Lung microvascular endothelial cell (primary cell): ENCODE data around the gene OGFOD3. TPM values are rescaled to one million over a fixed set of nuclear protein-coding genes. Genes with fewer than 3 reads are reported as not detected.
"Not testable (repeated sequence)": the region's sequence is repeated elsewhere in the genome, so short reads cannot be mapped to it uniquely, and the experiment has no call there.

Experiments used
- DNase-seq, 2 donors: peaks; one replicate each; pipeline versions ENCODE4 v3.0.0 to v3.0.0-alpha.2; 2010; ENCODE audit warnings: low read depth in 2 of 2
- total RNA-seq: library from RNA; depleted of rRNA; stranded (reverse); fragments of >200 nt; gene quantifications from 2 replicates; pipeline ENCODE4 v1.2.1, GENCODE V29; 2014

OGFOD3 gene
- total RNA-seq, 1 donor from 2014 or later: 19.8 TPM

DNA sequence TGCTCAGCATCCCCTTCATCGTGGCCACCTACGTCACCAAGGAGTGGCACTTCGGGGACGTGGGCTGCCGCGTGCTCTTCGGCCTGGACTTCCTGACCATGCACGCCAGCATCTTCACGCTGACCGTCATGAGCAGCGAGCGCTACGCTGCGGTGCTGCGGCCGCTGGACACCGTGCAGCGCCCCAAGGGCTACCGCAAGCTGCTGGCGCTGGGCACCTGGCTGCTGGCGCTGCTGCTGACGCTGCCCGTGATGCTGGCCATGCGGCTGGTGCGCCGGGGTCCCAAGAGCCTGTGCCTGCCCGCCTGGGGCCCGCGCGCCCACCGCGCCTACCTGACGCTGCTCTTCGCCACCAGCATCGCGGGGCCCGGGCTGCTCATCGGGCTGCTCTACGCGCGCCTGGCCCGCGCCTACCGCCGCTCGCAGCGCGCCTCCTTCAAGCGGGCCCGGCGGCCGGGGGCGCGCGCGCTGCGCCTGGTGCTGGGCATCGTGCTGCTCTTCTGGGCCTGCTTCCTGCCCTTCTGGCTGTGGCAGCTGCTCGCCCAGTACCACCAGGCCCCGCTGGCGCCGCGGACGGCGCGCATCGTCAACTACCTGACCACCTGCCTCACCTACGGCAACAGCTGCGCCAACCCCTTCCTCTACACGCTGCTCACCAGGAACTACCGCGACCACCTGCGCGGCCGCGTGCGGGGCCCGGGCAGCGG, 43.6 kb downstream of the OGFOD3 start:
- no peak for DNase-seq

DNA sequence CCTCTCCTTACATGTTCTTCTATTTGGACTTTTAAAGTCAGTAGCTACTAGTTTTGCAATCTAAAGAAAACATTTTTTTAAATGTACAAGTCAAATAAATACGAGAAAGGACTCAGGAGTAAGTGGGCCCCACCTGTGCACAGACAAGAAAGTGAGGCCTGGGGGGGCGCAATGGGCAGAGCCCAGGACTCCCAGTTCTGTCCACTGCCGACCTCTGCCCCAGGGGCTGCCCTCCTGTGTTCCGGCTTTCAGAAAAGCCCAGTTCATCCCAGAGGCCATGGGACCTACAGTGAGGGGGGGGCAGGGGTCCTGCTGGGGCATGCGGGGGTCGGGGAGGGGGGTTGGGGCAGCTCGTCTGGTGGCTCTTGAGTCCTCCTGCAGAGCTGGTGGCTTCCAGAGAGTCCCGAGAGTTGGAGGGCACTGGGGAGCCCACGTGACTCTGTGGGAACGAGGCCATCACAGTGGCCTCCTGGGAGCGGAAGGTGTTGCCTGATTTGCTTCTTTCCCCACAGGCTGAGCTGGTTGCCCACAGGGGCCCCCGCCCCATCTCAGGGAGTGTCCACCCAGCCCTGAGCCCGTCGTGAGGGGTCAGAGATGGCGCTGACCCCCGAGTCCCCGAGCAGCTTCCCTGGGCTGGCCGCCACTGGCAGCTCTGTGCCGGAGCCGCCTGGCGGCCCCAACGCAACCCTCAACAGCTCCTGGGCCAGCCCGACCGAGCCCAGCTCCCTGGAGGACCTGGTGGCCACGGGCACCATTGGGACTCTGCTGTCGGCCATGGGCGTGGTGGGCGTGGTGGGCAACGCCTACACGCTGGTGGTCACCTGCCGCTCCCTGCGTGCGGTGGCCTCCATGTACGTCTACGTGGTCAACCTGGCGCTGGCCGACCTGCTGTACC, 44.4 kb downstream of the OGFOD3 start:
- DNase-seq: no peak

DNA sequence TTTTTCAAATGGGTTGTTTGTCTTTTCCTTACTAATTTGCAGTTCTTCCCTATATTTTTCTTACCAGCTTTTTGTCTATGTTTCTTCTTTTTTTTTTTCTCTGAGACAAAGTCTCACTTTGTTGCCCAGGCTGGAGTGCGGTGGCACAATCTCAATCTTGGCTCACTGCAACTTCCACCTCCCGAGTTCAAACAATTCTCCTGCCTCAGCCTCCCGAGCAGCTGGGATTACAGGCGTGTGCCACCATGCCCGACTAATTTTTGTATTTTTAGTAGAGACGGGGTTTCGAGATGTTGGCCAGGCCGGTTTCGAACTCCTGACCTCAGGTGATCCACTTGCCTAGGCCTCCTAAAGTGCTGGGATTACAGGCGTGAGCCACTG, 45.3 kb downstream of the OGFOD3 start:
- not testable (repeated sequence) for DNase-seq

DNA sequence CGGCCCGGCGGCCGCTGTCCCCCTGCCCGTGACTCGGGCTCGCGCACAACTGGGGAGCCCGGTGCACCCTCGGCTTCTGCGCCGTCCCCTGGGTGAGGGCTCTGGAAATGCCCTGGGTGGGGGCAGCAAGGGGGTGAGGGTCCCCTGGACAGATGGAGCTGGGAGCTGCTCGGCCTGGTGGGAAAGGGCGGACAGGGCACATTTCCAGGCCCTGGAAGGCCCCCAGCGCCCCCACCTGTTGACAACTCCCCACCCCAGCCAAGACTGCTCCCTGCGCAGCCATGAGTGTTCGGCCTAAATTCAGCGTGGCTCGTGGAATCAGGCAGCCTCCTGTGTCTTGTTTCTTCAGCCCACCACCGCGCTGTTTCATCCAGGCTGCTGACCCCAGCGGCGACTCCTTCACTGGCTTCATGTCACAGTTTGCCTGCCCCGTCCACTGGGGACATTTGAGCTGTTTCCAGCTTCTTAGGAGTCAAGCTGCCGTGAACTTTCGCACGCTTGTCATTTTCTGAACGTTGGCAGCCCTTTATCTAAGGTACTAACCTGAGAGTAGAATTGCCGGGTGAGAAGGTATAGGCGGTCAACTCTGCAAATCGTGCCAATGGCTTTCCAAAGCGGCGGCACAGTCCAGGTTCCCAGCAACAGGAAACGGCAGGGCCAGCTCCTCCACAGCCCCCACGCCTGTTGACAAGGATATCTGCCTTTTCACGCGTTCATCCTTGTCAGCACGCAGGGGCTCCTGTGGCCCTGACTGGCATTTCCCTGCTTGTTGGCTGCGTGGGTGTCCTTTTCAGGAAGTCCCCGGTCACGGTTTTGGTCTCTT, 45.9 kb downstream of the OGFOD3 start:
- no peak for DNase-seq

DNA sequence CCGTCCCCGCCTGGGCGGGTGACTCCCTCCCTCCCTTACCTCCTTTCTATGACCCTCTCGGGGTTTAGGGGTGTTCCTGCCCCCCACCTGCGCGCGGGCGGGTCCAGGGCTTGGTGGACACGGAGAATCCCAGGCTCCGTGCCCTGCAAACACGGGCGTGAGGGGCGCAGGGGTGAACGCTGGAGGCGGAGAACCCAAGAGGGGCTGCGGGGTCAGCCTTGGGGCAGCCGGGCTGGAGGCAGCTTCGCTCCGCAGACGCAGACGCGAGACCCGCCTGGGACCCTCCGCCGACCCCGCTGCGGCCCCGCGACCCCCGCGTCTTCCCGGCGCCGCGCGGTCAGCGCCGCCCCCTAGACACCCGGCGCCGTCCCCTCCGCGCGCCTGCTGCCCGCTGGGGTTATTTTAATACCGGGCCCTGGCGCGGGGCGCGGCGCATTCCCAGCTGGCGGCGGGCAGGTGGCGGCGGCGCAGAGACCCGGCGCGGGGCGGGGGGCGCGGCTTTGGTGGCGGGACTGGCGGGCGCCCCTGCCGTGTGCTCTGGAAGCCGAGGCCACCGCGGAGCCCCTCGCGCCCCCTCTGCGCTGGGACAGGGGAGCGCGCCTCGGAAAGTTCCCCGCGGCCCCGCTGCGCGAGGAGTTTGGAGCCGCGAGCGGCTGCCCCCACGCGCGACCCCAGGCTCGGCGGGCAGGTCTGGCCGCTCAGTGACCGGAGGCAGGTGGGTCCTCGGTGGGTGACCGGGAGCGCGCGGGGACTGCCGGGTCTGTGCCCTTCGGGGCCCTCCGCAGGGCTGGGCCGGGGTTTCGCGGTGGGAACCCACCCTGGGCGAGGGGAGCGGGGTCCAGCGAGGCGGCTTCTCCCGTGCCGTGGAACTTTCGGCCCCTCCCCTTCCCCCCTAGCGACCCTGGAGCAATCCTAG, 46.8 kb downstream of the OGFOD3 start, which contains the start of gene UTS2R:
Gene UTS2R, plus strand, starts transcription at position 433 of the 916 bp plus-strand sequence. CDS start 2,560 bp downstream, outside the sequence.
- DNase-seq: no peak

DNA sequence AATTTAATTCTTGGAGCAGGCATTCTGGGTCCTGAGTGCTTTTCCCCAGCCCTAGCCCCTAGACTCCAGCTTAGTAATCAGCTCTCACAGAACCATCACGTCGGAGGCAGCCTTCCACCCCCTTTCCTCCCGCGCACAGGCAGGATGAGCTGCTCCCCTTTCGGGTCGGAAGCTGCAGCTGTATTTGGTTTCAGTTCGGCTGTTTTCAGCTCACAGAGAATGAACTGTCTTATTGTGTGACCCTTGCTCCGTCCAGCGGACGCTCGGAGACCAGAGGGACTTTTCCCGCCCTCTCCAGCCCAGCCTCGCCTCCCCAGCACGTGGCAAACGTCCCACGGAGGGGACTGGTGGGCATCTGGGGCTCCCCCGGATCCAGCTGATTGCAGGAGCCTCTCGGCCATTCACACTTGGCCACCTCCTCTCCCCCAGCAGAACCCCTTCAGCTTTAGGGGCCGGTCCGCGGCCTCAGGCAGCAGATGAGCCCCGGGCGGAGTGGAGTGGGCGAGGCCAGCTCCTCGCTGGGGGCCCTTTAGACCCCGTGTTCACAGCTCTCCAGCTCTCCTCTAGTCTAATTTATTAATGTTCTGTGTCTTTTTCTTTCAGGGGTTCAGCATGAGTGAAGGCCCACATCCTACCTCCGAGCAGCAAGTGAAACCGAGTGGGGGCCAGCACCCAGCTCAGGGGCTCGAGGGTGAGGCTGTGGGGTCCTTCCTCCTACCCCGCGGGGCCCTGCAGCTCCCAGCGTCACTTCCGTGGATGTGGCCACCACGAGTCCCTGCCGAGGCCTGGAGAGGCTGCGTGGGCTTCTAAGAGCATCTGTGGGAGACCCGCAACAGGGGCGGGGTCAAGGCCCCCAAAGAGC, 47.7 kb downstream of the OGFOD3 start:
- DNase-seq: no peak

DNA sequence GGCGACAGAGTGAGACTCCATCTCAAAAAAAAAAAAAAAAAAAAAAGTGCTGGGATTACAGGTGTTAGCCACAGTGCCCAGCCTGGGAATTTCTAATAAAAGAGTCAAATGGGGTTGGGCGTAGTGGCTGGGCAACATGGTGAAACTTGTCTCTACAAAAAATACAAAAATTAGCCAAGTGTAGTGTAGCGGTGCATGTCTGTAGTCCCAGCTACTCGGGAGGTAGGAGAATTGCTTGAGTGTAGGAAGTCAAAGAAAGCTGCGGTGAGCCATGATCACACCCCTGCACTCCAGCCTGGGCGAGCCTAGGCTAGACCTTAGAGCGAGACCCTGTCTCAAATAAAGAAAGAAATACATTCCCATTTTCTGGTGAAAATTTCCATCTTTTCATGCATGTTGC, 49.2 kb downstream of the OGFOD3 start:
- DNase-seq: no peak

DNA sequence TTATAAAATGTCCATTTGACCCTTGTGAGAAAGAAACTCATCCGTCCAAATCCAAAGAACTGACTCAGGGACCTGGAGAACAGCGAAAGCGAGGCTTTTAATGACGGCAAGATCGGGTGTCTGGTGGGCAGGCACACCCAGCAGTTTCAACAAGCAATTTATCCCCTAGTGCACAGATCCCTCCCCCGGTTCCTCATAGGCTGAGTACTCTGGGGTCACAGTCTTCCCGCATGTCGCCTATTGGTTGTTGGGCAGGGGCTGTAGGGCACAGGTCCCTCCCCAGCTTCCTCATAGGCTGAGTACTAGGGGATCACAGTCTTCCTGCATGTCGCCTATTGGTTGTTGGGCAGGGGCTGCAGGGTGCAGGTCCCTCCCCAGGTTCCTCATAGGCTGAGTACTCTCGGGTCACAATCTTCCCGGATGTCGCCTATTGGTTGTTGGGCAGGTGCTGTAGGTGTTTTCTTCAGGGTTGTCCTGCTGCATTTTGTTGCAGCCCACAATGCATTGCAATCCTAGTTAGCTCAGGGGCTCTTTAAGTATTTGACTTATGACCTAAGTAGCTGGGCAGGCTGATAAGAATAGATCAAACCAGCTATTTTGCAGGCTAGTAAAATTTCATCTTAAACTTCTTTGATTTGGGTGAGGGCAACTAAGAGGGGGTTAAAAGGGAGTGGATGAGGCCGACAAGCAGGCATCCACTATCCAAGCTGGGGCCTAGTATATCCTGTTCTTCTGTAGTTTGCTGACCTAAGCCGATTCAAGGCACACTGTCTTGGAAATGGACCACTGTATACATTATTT, 50.5 kb downstream of the OGFOD3 start:
- no peak for DNase-seq

DNA sequence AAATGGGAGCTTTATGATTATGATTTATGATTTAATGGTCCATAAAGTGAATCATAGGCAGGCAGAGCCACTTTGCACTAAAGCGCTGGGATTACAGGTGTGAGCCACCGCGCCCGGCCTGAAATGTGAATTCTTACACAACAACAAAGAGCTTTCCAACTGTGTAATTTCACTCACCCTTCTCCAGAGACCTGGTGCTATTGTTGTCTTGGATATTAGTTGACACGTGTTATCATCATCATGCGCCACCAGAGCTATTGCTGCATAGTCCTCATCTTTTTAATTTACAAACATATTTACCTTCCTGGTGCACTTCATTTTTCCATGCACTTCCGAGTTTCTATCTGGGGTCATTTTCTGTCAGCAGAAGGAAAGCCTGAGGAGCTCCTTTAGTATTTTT, 51.6 kb downstream of the OGFOD3 start:
- no peak for DNase-seq

DNA sequence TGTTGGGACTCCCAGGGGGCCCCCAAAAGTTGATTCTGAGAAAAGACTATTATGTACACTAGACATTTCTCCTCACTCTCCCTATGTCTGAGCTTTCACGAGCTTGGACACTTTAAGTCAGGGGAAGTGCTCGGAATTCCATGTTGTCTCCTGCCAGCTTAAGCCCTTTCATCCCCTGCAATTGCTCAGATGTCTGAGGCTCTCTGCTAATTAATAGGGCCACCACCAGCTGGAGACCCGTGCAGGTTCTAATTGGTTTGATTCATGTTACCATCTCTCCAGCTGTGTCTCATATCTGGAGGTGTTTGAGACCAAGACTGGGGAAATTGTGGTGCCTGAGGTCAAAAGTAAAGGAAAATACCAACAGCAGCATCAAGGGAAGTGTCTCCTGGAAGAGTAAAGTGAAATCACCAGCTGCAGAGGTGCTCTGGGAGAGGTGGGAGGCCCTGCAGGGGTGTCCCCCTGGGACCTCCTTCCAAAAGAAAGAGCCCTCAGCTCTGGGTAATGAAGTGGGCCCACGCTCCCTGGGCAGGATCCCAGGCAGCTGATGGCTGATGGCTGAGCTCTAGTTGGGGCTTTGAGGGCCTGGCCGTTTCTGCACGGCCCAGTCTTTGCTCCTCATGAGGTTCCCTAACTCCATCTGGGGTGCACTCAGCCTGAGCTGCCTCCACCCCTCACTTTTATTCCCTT, 52.6 kb downstream of the OGFOD3 start:
- DNase-seq: no peak

DNA sequence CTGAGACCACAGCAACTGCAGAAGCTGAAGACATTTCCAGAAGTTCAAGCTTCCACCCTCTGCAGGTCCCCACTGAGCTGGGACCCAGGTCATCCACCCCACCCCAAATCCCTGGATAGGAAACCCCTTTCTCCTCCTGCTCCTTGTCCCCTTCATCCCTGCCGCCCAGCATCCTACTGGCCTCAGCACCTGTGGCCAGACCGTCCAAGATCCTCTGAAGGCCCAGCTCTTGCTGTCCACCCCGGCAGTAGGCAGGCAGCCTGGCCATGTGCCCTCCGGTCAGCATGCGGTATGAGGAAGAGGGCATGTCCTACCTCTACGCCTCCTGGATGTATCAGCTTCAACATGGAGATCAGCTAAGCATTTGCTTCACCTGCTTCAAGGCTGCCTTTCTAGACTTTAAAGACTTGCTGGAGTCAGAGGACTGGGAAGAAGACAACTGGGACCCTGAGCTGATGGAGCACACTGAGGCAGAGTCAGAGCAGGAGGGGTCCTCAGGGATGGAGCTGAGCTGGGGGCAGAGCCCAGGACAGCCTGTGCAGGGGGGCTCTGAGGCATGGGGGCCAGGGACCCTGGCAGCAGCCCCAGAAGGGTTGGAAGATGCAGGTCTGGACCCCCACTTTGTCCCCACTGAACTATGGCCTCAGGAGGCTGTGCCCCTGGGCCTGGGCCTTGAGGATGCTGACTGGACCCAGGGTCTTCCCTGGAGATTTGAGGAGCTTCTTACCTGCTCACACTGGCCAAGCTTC, 56.3 kb downstream of the OGFOD3 start:
- DNase-seq: no peak

DNA sequence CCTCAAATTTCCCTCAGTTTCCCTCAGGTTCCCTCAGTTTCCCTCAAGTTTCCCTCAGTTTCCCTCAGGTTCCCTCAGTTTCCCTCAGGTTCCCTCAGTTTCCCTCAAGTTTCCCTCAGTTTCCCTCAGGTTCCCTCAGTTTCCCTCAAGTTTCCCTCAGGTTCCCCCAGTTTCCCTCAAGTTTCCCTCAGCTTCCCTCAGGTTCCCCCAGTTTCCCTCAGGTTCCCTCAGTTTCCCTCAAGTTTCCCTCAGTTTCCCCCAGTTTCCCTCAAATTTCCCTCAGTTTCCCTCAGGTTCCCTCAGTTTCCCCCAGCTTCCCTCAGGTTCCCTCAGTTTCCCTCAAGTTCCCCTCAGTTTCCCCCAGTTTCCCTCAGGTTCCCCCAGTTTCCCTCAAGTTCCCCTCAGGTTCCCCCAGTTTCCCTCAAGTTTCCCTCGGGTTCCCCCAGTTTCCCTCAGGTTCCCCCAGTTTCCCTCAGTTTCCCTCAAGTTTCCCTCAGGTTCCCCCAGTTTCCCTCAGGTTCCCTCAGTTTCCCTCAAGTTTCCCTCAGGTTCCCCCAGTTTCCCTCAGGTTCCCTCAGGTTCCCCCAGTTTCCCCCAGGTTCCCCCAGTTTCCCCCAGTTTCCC, 58.8 kb downstream of the OGFOD3 start:
- DNase-seq: not testable (repeated sequence)

DNA sequence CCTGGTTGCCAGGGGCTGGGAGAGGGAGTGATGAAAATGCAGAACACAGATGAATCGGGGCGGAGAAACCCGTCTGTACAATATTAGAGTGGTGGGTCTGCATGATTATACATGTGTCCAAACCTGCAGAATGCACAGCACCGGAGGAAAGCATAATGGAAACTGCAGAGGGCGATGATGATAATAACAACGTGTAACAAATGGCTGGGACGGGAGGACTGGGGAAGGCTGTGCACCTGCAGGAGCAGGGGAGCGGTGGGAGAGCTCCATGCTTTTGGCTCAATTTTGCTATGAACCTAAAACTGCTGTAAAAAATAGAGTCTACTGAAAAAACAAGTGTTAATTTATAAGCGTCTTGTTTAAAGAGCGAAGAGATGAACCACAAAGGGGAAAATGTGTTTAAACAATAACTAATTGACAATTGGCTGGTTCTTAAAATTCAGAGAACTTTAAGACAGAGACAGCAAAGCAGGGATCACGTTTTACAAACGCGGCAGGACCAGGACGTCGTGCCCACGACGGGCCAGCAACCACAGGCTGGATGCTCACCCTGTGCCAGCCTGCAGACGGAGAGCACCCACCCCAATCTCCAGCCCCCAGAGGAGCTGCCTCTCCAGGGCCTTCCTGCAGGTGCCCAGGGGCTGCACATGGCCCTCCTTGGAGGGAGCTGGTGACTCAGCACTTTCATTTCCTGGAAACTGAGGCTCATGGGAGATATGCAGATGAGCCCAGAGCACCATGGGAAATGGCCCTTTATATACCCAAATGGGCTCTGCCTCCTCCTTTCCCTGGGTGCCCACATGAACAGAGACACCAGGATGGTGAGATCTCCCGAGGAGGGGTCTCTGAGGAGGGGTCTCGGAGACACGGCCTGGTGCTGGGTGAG, 59.7 kb downstream of the OGFOD3 start, which contains the start of gene TEX19:
Gene TEX19, plus strand, starts transcription at position 783 of the 886 bp plus-strand sequence. CDS start 2,904 bp downstream, outside the sequence.
- DNase-seq: no peak

DNA sequence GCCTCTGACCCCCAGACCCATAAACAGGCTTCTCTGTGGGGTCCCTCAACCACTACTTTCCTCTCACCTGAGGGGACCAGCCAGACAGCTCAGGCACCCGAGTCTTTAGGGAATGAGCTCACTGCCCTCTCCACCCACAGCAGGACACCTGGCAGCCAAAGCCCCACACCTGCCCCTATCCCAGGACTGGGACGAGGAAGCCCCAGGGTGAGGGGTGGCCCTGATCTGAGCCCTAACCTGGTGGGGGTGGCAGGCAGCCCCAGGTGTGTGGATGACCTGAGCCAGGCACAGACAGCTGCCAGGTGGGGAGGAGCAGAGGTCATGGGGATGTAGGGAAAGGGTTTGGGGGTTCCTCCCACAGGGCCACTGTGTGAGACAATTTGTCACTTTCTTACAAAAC, 61.0 kb downstream of the OGFOD3 start:
- no peak for DNase-seq

DNA sequence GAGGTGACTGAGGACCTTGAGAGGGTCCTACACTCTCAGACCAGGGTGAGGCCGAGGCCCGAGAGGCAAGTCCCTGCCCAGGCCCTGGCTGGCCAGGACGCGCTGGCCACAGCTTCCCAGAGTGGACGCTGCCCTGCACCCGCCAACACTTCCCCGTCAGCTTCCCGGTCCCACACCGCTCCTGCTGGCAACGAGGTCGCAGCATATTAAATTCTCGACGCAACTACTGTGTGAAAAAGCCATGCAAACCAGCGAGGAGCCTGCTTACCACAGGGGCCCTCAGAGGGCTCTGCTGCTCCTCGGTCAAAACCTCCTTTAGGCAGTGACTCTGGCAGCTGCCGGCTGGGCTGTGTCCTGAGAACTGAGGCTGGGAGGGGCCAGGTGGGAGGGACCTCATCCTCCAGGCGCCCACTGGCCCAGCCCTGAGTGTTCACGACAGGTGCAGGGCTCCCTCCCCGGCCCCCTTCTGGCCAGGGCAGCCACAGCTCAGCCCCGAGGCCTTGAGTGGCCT, 61.5 kb downstream of the OGFOD3 start:
- no peak for DNase-seq
